ENCODE data around the gene PLIN4. TPM values are rescaled to one million over a fixed set of nuclear protein-coding genes. Genes with fewer than 3 reads are reported as not detected.

PLIN4 gene
- total RNA-seq, 1 experiment from 2014 or later: 2.3 TPM

- TF ChIP-seq, protein P1, sequence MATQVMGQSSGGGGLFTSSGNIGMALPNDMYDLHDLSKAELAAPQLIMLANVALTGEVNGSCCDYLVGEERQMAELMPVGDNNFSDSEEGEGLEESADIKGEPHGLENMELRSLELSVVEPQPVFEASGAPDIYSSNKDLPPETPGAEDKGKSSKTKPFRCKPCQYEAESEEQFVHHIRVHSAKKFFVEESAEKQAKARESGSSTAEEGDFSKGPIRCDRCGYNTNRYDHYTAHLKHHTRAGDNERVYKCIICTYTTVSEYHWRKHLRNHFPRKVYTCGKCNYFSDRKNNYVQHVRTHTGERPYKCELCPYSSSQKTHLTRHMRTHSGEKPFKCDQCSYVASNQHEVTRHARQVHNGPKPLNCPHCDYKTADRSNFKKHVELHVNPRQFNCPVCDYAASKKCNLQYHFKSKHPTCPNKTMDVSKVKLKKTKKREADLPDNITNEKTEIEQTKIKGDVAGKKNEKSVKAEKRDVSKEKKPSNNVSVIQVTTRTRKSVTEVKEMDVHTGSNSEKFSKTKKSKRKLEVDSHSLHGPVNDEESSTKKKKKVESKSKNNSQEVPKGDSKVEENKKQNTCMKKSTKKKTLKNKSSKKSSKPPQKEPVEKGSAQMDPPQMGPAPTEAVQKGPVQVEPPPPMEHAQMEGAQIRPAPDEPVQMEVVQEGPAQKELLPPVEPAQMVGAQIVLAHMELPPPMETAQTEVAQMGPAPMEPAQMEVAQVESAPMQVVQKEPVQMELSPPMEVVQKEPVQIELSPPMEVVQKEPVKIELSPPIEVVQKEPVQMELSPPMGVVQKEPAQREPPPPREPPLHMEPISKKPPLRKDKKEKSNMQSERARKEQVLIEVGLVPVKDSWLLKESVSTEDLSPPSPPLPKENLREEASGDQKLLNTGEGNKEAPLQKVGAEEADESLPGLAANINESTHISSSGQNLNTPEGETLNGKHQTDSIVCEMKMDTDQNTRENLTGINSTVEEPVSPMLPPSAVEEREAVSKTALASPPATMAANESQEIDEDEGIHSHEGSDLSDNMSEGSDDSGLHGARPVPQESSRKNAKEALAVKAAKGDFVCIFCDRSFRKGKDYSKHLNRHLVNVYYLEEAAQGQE (IDR thresholded peaks at IDR 0.05; ENCODE audit: low read depth): no peak
- TF ChIP-seq SP1 (IDR thresholded peaks at IDR 0.05; ENCODE audit: low read depth) (no peak), POLR2AphosphoS5 (IDR thresholded peaks at IDR 0.05; ENCODE audit: low read depth, low read length) (no peak), CEBPB (IDR thresholded peaks at IDR 0.05; ENCODE audit: low read depth) (no peak)
These were observed 1.4 kb upstream of the PLIN4 start (continued) for GRCh38 chr19:4519521-4520277.

GRCh38 chr19:4519172-4519496 lies 848 bp upstream of the PLIN4 start:
- Histone ChIP-seq H4K20me1 (ENCODE audit: insufficient read depth) (no peaks in the 10 kb centered on the region), H3K4me3 (replicated peaks in 1 of 2; ENCODE audit: low read depth in 1 of 2, low read length in 2 of 2) (no peak overlapping the region), H3K9me3 (ENCODE audit: control insufficient read depth in 1 of 2, insufficient read depth in 1 of 2, low read depth in 1 of 2, low read length in 2 of 2) (no peaks in the 10 kb centered on the region), H2AFZ (ENCODE audit: low read depth, low read length, poor library complexity, severe bottlenecking) (no peak overlapping the region), H3K4me1 (ENCODE audit: control insufficient read depth in 1 of 2, insufficient read depth in 2 of 2, low read length in 2 of 2) (peaks cover 0 to 7% of the 10 kb centered on the region in 2 experiments; a peak in 1 of 4 replicates), H3K9ac (ENCODE audit: low read length) (no peak overlapping the region), H3K27ac (ENCODE audit: low read depth, low read length) (no peak overlapping the region), H3K27me3 (ENCODE audit: insufficient read depth, low read length) (no peaks in the 10 kb centered on the region), H3K4me2 (ENCODE audit: low read length) (no peak overlapping the region), H3K36me3 (ENCODE audit: control insufficient read depth in 1 of 2, insufficient read depth in 2 of 2, low read length in 2 of 2) (no peaks in the 10 kb centered on the region), H3K9me2 (ENCODE audit: insufficient read depth) (no peaks in the 10 kb centered on the region), H3K79me2 (ENCODE audit: insufficient read depth, low read length) (no peaks in the 10 kb centered on the region)
- no TSS peak for BruUV-seq (replicated peaks)
- ATAC-seq (no peak), DNase-seq (ENCODE audit: low read depth, low spot score) (no peak)
- RAD21 ChIA-PET (ENCODE audit: low non-redundant PET in 1 of 2, low total read pairs in 2 of 2, uncharacterized antibody in 2 of 2, unreplicated experiment in 2 of 2): no interaction called here
- intact Hi-C loops (cut with micrococcal nuclease): no loop called here
- POLR2A ChIA-PET: no interaction called here
- CTCF ChIA-PET: no interaction called here
- TF ChIP-seq CEBPB (IDR thresholded peaks at IDR 0.05; ENCODE audit: low read depth) (no peak), ZFX (IDR thresholded peaks at IDR 0.05) (no peak), YY1 (IDR thresholded peaks at IDR 0.05; ENCODE audit: extremely low read depth, insufficient replicate concordance, low read depth, low read length) (no peak), EZH2phosphoT487 (IDR thresholded peaks at IDR 0.05; ENCODE audit: borderline replicate concordance) (no peak), TCF7L2 (IDR thresholded peaks at IDR 0.05; ENCODE audit: borderline replicate concordance, extremely low read depth, insufficient read depth, insufficient read length) (no peak), CTCF (IDR thresholded peaks at IDR 0.05 in 2 of 3, conservative IDR thresholded peaks at IDR 0.05 in 1 of 3; ENCODE audit: borderline replicate concordance in 1 of 3, insufficient read depth in 1 of 3, low read depth in 2 of 3, low read length in 2 of 3) (no peak), ELF1 (IDR thresholded peaks at IDR 0.05; ENCODE audit: borderline replicate concordance, low read depth) (no peak), ZBTB33 (IDR thresholded peaks at IDR 0.05; ENCODE audit: extremely low read depth, insufficient replicate concordance, low read length) (no peak), RAD21 (IDR thresholded peaks at IDR 0.05; ENCODE audit: low read depth) (no peak), SRF (IDR thresholded peaks at IDR 0.05; ENCODE audit: low read depth) (no peak), JUND (IDR thresholded peaks at IDR 0.05) (no peak), POLR2AphosphoS5 (IDR thresholded peaks at IDR 0.05; ENCODE audit: low read depth, low read length) (no peak), SP1 (IDR thresholded peaks at IDR 0.05; ENCODE audit: low read depth) (no peak), ZNF274 (IDR thresholded peaks at IDR 0.05; ENCODE audit: low read depth, low read length) (no peak), SIN3A (IDR thresholded peaks at IDR 0.05; ENCODE audit: low read depth) (no peak), MAX (IDR thresholded peaks at IDR 0.05) (no peak), EGR1 (IDR thresholded peaks at IDR 0.05; ENCODE audit: low read depth) (no peak)
